Measurements from ENCODE around the gene BCAN.

Gene BCAN

GRCh38 chr1:156643778-156644092, 1.8 kb downstream of the BCAN start:
- Histone ChIP-seq H3K36me3 (ENCODE audit: control insufficient read depth in 2 of 2, insufficient read depth in 2 of 2, low read length in 2 of 2) (no peaks in the 10 kb centered on the region), H3K27me3 (ENCODE audit: control insufficient read depth in 2 of 2, insufficient read depth in 2 of 2, low read length in 2 of 2) (peaks cover 20 to 31% of the 10 kb centered on the region in 2 donors), H3K9me3 (ENCODE audit: control insufficient read depth in 2 of 2, low read length in 2 of 2) (no peaks in the 10 kb centered on the region), H3K27ac (ENCODE audit: low read depth in 2 of 2, low read length in 2 of 2) (no peak overlapping the region), H3K4me3 (ENCODE audit: low read length in 2 of 2) (no peak overlapping the region), H3K9ac (ENCODE audit: low read depth in 1 of 2, low read length in 2 of 2) (no peak overlapping the region), H3K4me1 (ENCODE audit: control insufficient read depth in 2 of 2, insufficient read depth in 2 of 2, low read length in 2 of 2) (no peaks in the 10 kb centered on the region)

GRCh38 chr1:156644146-156644545, 2.2 kb downstream of the BCAN start:
- no peaks in the 10 kb centered on the region for H3K36me3 ChIP-seq (ENCODE audit: control insufficient read depth in 2 of 2, insufficient read depth in 2 of 2, low read length in 2 of 2)
- no peak overlapping the region for H3K27ac ChIP-seq (ENCODE audit: low read depth in 2 of 2, low read length in 2 of 2)
- peaks cover 17 to 26% of the 10 kb centered on the region in 2 donors for H3K27me3 ChIP-seq (ENCODE audit: control insufficient read depth in 2 of 2, insufficient read depth in 2 of 2, low read length in 2 of 2)
- H3K4me3 ChIP-seq (ENCODE audit: low read length in 2 of 2), result no peak overlapping the region
- H3K4me1 ChIP-seq (ENCODE audit: control insufficient read depth in 2 of 2, insufficient read depth in 2 of 2, low read length in 2 of 2), result no peaks in the 10 kb centered on the region
- H3K9ac ChIP-seq (ENCODE audit: low read depth in 1 of 2, low read length in 2 of 2), result no peak overlapping the region
- no peaks in the 10 kb centered on the region for H3K9me3 ChIP-seq (ENCODE audit: control insufficient read depth in 2 of 2, low read length in 2 of 2)

- Histone ChIP-seq H3K36me3 (ENCODE audit: control insufficient read depth in 2 of 2, insufficient read depth in 2 of 2, low read length in 2 of 2) (no peaks in the 10 kb centered on the region), H3K27ac (ENCODE audit: low read depth in 2 of 2, low read length in 2 of 2) (no peak overlapping the region), H3K4me1 (ENCODE audit: control insufficient read depth in 2 of 2, insufficient read depth in 2 of 2, low read length in 2 of 2) (no peaks in the 10 kb centered on the region), H3K9ac (ENCODE audit: low read depth in 1 of 2, low read length in 2 of 2) (no peak overlapping the region), H3K4me3 (ENCODE audit: low read length in 2 of 2) (no peak overlapping the region), H3K27me3 (ENCODE audit: control insufficient read depth in 2 of 2, insufficient read depth in 2 of 2, low read length in 2 of 2) (peaks cover 12 to 23% of the 10 kb centered on the region in 2 donors), H3K9me3 (ENCODE audit: control insufficient read depth in 2 of 2, low read length in 2 of 2) (no peaks in the 10 kb centered on the region)
These were observed 2.7 kb downstream of the BCAN start for GRCh38 chr1:156644640-156645039.

GRCh38 chr1:156645056-156645455, 3.1 kb downstream of the BCAN start:
- Histone ChIP-seq H3K9ac (ENCODE audit: low read depth in 1 of 2, low read length in 2 of 2) (no peak overlapping the region), H3K27me3 (ENCODE audit: control insufficient read depth in 2 of 2, insufficient read depth in 2 of 2, low read length in 2 of 2) (peaks cover 9 to 19% of the 10 kb centered on the region in 2 donors), H3K9me3 (ENCODE audit: control insufficient read depth in 2 of 2, low read length in 2 of 2) (no peaks in the 10 kb centered on the region), H3K36me3 (ENCODE audit: control insufficient read depth in 2 of 2, insufficient read depth in 2 of 2, low read length in 2 of 2) (no peaks in the 10 kb centered on the region), H3K4me1 (ENCODE audit: control insufficient read depth in 2 of 2, insufficient read depth in 2 of 2, low read length in 2 of 2) (no peaks in the 10 kb centered on the region), H3K4me3 (ENCODE audit: low read length in 2 of 2) (no peak overlapping the region), H3K27ac (ENCODE audit: low read depth in 2 of 2, low read length in 2 of 2) (no peak overlapping the region)

- no peaks in the 10 kb centered on the region for H3K4me1 ChIP-seq (ENCODE audit: control insufficient read depth in 2 of 2, insufficient read depth in 2 of 2, low read length in 2 of 2)
- no peaks in the 10 kb centered on the region for H3K36me3 ChIP-seq (ENCODE audit: control insufficient read depth in 2 of 2, insufficient read depth in 2 of 2, low read length in 2 of 2)
- no peak overlapping the region for H3K4me3 ChIP-seq (ENCODE audit: low read length in 2 of 2)
- H3K9ac ChIP-seq (ENCODE audit: low read depth in 1 of 2, low read length in 2 of 2), result no peak overlapping the region
- peaks cover 9 to 17% of the 10 kb centered on the region in 2 donors for H3K27me3 ChIP-seq (ENCODE audit: control insufficient read depth in 2 of 2, insufficient read depth in 2 of 2, low read length in 2 of 2)
- no peak overlapping the region for H3K27ac ChIP-seq (ENCODE audit: low read depth in 2 of 2, low read length in 2 of 2)
- H3K9me3 ChIP-seq (ENCODE audit: control insufficient read depth in 2 of 2, low read length in 2 of 2), result no peaks in the 10 kb centered on the region
These were observed 3.7 kb downstream of the BCAN start for GRCh38 chr1:156645666-156646065.

GRCh38 chr1:156646738-156647211, 4.9 kb downstream of the BCAN start:
- Histone ChIP-seq H3K27ac (ENCODE audit: low read depth in 2 of 2, low read length in 2 of 2) (no peak overlapping the region), H3K27me3 (ENCODE audit: control insufficient read depth in 2 of 2, insufficient read depth in 2 of 2, low read length in 2 of 2) (peaks cover 0 to 12% of the 10 kb centered on the region in 2 donors), H3K9me3 (ENCODE audit: control insufficient read depth in 2 of 2, low read length in 2 of 2) (no peaks in the 10 kb centered on the region), H3K4me3 (ENCODE audit: low read length in 2 of 2) (no peak overlapping the region), H3K9ac (ENCODE audit: low read depth in 1 of 2, low read length in 2 of 2) (no peak overlapping the region), H3K4me1 (ENCODE audit: control insufficient read depth in 2 of 2, insufficient read depth in 2 of 2, low read length in 2 of 2) (no peaks in the 10 kb centered on the region), H3K36me3 (ENCODE audit: control insufficient read depth in 2 of 2, insufficient read depth in 2 of 2, low read length in 2 of 2) (no peaks in the 10 kb centered on the region)

- no peaks in the 10 kb centered on the region for H3K4me1 ChIP-seq (ENCODE audit: control insufficient read depth in 2 of 2, insufficient read depth in 2 of 2, low read length in 2 of 2)
- peaks cover 0 to 12% of the 10 kb centered on the region in 2 donors for H3K27me3 ChIP-seq (ENCODE audit: control insufficient read depth in 2 of 2, insufficient read depth in 2 of 2, low read length in 2 of 2)
- H3K9ac ChIP-seq (ENCODE audit: low read depth in 1 of 2, low read length in 2 of 2), result no peak overlapping the region
These were observed 5.4 kb downstream of the BCAN start for GRCh38 chr1:156647351-156647750.

GRCh38 chr1:156648496-156648895, 6.6 kb downstream of the BCAN start:
- Histone ChIP-seq H3K36me3 (ENCODE audit: control insufficient read depth in 2 of 2, insufficient read depth in 2 of 2, low read length in 2 of 2) (no peaks in the 10 kb centered on the region), H3K9ac (ENCODE audit: low read depth in 1 of 2, low read length in 2 of 2) (no peak overlapping the region), H3K27ac (ENCODE audit: low read depth in 2 of 2, low read length in 2 of 2) (no peak overlapping the region), H3K4me1 (ENCODE audit: control insufficient read depth in 2 of 2, insufficient read depth in 2 of 2, low read length in 2 of 2) (no peaks in the 10 kb centered on the region), H3K4me3 (ENCODE audit: low read length in 2 of 2) (no peak overlapping the region), H3K9me3 (ENCODE audit: control insufficient read depth in 2 of 2, low read length in 2 of 2) (no peaks in the 10 kb centered on the region), H3K27me3 (ENCODE audit: control insufficient read depth in 2 of 2, insufficient read depth in 2 of 2, low read length in 2 of 2) (peaks cover 0 to 12% of the 10 kb centered on the region in 2 donors)

More at GRCh38 chr1:156647351-156647750, 5.4 kb downstream of the BCAN start:
- H3K36me3 ChIP-seq (ENCODE audit: control insufficient read depth in 2 of 2, insufficient read depth in 2 of 2, low read length in 2 of 2), result no peaks in the 10 kb centered on the region
- H3K4me3 ChIP-seq (ENCODE audit: low read length in 2 of 2), result no peak overlapping the region
- no peaks in the 10 kb centered on the region for H3K9me3 ChIP-seq (ENCODE audit: control insufficient read depth in 2 of 2, low read length in 2 of 2)
- H3K27ac ChIP-seq (ENCODE audit: low read depth in 2 of 2, low read length in 2 of 2), result no peak overlapping the region

- Histone ChIP-seq H3K36me3 (ENCODE audit: control insufficient read depth in 2 of 2, insufficient read depth in 2 of 2, low read length in 2 of 2) (no peaks in the 10 kb centered on the region), H3K4me3 (ENCODE audit: low read length in 2 of 2) (no peak overlapping the region), H3K9me3 (ENCODE audit: control insufficient read depth in 2 of 2, low read length in 2 of 2) (no peaks in the 10 kb centered on the region), H3K27ac (ENCODE audit: low read depth in 2 of 2, low read length in 2 of 2) (no peak overlapping the region), H3K4me1 (ENCODE audit: control insufficient read depth in 2 of 2, insufficient read depth in 2 of 2, low read length in 2 of 2) (no peaks in the 10 kb centered on the region), H3K9ac (ENCODE audit: low read depth in 1 of 2, low read length in 2 of 2) (no peak overlapping the region), H3K27me3 (ENCODE audit: control insufficient read depth in 2 of 2, insufficient read depth in 2 of 2, low read length in 2 of 2) (peaks cover 0 to 10% of the 10 kb centered on the region in 2 donors)
These were observed 7.0 kb downstream of the BCAN start for GRCh38 chr1:156648951-156649350.

GRCh38 chr1:156652131-156652991, 10.4 kb downstream of the BCAN start:
- Histone ChIP-seq H3K4me3 (ENCODE audit: low read length in 2 of 2) (no peak overlapping the region), H3K27ac (ENCODE audit: low read depth in 2 of 2, low read length in 2 of 2) (no peak overlapping the region), H3K9ac (ENCODE audit: low read depth in 1 of 2, low read length in 2 of 2) (no peak overlapping the region), H3K4me1 (ENCODE audit: control insufficient read depth in 2 of 2, insufficient read depth in 2 of 2, low read length in 2 of 2) (peaks cover 5 to 7% of the 10 kb centered on the region in 2 donors), H3K9me3 (ENCODE audit: control insufficient read depth in 2 of 2, low read length in 2 of 2) (no peaks in the 10 kb centered on the region), H3K27me3 (ENCODE audit: control insufficient read depth in 2 of 2, insufficient read depth in 2 of 2, low read length in 2 of 2) (peaks cover 0 to 12% of the 10 kb centered on the region in 2 donors), H3K36me3 (ENCODE audit: control insufficient read depth in 2 of 2, insufficient read depth in 2 of 2, low read length in 2 of 2) (no peaks in the 10 kb centered on the region)
